NCI-H1092 (cell line): Measurements from ENCODE around the gene MICALL1.

Experiments
- DNase-seq: peaks from one replicate; lab custom pipeline; 2025; lab: John Stamatoyannopoulos, UW

MICALL1 gene

GRCh38 chr22:37983860-37984791 lies 78.0 kb downstream of the MICALL1 start, which contains the start of gene SOX10:
SOX10 (minus strand) TSS chr22:37984555; CDS start chr22:37983784, 771 bp downstream.
- DNase-seq, result no peak

- no peak for DNase-seq
These were observed 79.0 kb downstream of the MICALL1 start for GRCh38 chr22:37985050-37985585.

- no peak for DNase-seq
These were observed 79.7 kb downstream of the MICALL1 start for GRCh38 chr22:37985751-37986281.

GRCh38 chr22:37986371-37986770 lies 80.3 kb downstream of the MICALL1 start:
- no peak for DNase-seq

GRCh38 chr22:37989146-37990045 lies 83.3 kb downstream of the MICALL1 start:
- no peak for DNase-seq

GRCh38 chr22:37990301-37990700 lies 84.2 kb downstream of the MICALL1 start:
- no peak for DNase-seq

GRCh38 chr22:37990862-37991261 lies 84.8 kb downstream of the MICALL1 start:
- DNase-seq, result no peak

- no peak for DNase-seq
These were observed 85.8 kb downstream of the MICALL1 start for GRCh38 chr22:37991731-37992442.
